Loucy (cell line): Measurements from ENCODE around the gene P2RY2.
A peak's percentile ranks its signal among the peaks of the same experiment; 100 is the strongest.

Source experiments
- H2AFZ ChIP-seq: fragments of 200-600 bp; sonication (generic); 2 replicates; pipeline ENCODE4 v1.6.0; 2016; ENCODE audit warnings: antibody characterized with exemption, mild to moderate bottlenecking, low read length, moderate library complexity
- H3F3A ChIP-seq: fragments of 200-600 bp; 2 replicates; pipeline ENCODE4 v1.6.0; 2016; ENCODE audit warnings: antibody characterized with exemption, low read depth, mild to moderate bottlenecking
- H3K27me3 ChIP-seq: fragments of 200-600 bp; sonication (generic); 2 replicates; pipeline ENCODE4 v1.6.1; 2014; ENCODE audit warnings: low read length, mild to moderate bottlenecking; ENCODE audit not compliant: insufficient read depth, poor library complexity, severe bottlenecking
- H3K36me3 ChIP-seq: fragments of 200-600 bp; sonication (generic); 2 replicates; pipeline ENCODE4 v1.6.1; 2016; ENCODE audit warnings: low read length; ENCODE audit not compliant: insufficient read depth
- H3K4me1 ChIP-seq: fragments of 200-600 bp; sonication (generic); 2 replicates; pipeline ENCODE4 v1.5.1; 2014; ENCODE audit warnings: low read length, mild to moderate bottlenecking; ENCODE audit not compliant: insufficient read depth, poor library complexity, severe bottlenecking
- H3K4me2 ChIP-seq: fragments of 200-600 bp; sonication (generic); 2 replicates; pipeline ENCODE4 v1.6.0; 2014; ENCODE audit warnings: antibody characterized with exemption, low read length, low read depth, mild to moderate bottlenecking; ENCODE audit not compliant: poor library complexity, severe bottlenecking
- H3K4me3 ChIP-seq: fragments of 200-600 bp; sonication (generic); 2 replicates; pipeline ENCODE4 v1.5.1; 2014; ENCODE audit warnings: low read length, mild to moderate bottlenecking, mixed read lengths; ENCODE audit not compliant: poor library complexity, severe bottlenecking
- H3K79me2 ChIP-seq: fragments of 200-600 bp; sonication (generic); 2 replicates; pipeline ENCODE4 v1.6.1; 2014; ENCODE audit warnings: low read length; ENCODE audit not compliant: insufficient read depth
- H3K9ac ChIP-seq: fragments of 200-600 bp; sonication (generic); 2 replicates; pipeline ENCODE4 v1.6.0; 2014; ENCODE audit warnings: mild to moderate bottlenecking, low read depth, low read length, moderate library complexity; ENCODE audit not compliant: poor library complexity, severe bottlenecking
- H3K9me2 ChIP-seq: fragments of 200-600 bp; sonication (generic); replicated peaks from 2 replicates; pipeline ENCODE4 v1.6.1; 2016; ENCODE audit warnings: low read depth, low read length, mixed read lengths
- H3K9me3 ChIP-seq: fragments of 200-600 bp; sonication (generic); 2 replicates; pipeline ENCODE4 v1.6.1; 2014; ENCODE audit warnings: mild to moderate bottlenecking, antibody characterized with exemption, low read length, low read depth; ENCODE audit not compliant: insufficient read depth
- H4K20me1 ChIP-seq: fragments of 200-600 bp; sonication (generic); 2 replicates; pipeline ENCODE4 v1.6.0; 2014; ENCODE audit warnings: antibody characterized with exemption, low read length, mild to moderate bottlenecking; ENCODE audit not compliant: insufficient read depth, poor library complexity, severe bottlenecking
- EZH2phosphoT487 ChIP-seq: fragments of 200-600 bp; IDR thresholded peaks from 2 replicates; pipeline ENCODE4 v1.6.1; 2018; ENCODE audit warnings: antibody characterized with exemption, mild to moderate bottlenecking, moderate library complexity, borderline replicate concordance
- TF ChIP-seq, protein P1 (sequence below): fragments of 200-600 bp; sonication (generic); conservative IDR thresholded peaks from 2 replicates; pipeline ENCODE4 v1.5.1; 2014; ENCODE audit warnings: mild to moderate bottlenecking, antibody characterized with exemption, low read length

P2RY2 gene

DNA sequence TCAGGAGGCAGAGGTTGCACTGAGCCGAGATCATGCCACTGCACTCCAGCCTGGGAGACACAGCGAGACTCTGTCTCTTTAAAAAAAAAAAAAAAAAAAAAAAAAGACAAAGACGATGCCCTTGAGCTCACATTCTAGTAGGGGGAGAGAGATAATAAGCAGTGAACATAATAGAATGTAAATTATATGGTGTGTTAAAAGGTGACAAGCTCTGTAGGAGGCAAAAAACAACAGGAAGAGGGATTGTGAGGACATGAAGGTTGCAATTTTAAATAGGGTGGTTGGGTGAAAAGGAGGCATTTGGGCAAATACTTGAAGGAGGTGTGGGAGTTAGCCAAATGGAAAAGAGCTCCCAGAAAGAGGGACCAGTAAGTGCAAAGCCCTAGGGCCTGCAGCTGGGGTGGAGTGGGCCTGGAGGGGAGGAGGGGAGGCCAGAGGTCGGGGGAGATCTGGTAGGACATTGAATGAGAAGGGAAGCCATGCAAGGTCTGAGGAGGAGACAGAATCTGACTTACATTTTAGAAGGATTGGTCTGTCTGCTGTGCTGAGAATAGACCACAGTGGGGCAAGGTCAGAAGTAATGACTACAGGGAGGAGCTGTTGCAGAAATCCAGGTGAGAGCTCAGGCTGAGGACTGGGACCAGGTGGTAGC is 26.6 kb downstream of the P2RY2 start:
- no peak for TF ChIP-seq EZH2phosphoT487
- TF ChIP-seq, protein P1, sequence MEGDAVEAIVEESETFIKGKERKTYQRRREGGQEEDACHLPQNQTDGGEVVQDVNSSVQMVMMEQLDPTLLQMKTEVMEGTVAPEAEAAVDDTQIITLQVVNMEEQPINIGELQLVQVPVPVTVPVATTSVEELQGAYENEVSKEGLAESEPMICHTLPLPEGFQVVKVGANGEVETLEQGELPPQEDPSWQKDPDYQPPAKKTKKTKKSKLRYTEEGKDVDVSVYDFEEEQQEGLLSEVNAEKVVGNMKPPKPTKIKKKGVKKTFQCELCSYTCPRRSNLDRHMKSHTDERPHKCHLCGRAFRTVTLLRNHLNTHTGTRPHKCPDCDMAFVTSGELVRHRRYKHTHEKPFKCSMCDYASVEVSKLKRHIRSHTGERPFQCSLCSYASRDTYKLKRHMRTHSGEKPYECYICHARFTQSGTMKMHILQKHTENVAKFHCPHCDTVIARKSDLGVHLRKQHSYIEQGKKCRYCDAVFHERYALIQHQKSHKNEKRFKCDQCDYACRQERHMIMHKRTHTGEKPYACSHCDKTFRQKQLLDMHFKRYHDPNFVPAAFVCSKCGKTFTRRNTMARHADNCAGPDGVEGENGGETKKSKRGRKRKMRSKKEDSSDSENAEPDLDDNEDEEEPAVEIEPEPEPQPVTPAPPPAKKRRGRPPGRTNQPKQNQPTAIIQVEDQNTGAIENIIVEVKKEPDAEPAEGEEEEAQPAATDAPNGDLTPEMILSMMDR = no peak
- no peaks in the 10 kb centered on the region for H3K79me2 ChIP-seq
- no peak overlapping the region for H3K4me2 ChIP-seq
- H3K9me3 ChIP-seq = no peaks in the 10 kb centered on the region
- no peak overlapping the region for H3K9ac ChIP-seq
- H3F3A ChIP-seq = no peaks in the 10 kb centered on the region
- no peaks in the 10 kb centered on the region for H3K36me3 ChIP-seq
- H3K4me1 ChIP-seq = peaks cover 6% of the 10 kb centered on the region
- no peak overlapping the region for H3K4me3 ChIP-seq
- no peaks in the 10 kb centered on the region for H3K27me3 ChIP-seq
- no peak overlapping the region for H2AFZ ChIP-seq
- H4K20me1 ChIP-seq = no peaks in the 10 kb centered on the region
- H3K9me2 ChIP-seq = no peaks in the 10 kb centered on the region

DNA sequence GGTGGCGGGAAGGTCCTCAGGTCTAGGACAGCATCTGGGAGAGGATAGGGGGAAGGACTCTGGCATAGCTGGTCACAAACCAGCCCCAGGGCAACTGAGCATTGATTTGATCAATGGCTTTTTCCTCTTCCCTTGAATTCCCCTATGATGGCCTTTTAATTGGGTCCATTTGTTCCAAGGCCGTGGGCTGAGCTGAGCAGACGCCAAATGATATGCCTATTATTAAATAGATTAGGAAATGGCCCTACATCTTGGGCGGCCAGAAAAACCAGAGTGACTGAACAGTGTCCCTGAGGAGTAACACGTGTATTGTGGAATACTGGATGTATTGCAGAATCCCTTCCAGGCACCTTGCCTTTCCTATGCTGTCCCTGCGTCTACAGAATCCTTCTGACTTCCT is 27.4 kb downstream of the P2RY2 start:
- Histone ChIP-seq H3K79me2 (no peaks in the 10 kb centered on the region), H3K4me2 (no peak overlapping the region), H3K4me1 (peaks cover 6% of the 10 kb centered on the region), H3K9me3 (no peaks in the 10 kb centered on the region), H4K20me1 (no peaks in the 10 kb centered on the region), H3K27me3 (no peaks in the 10 kb centered on the region), H3K9me2 (no peaks in the 10 kb centered on the region), H3K36me3 (no peaks in the 10 kb centered on the region), H3K4me3 (no peak overlapping the region), H3K9ac (no peak overlapping the region), H2AFZ (no peak overlapping the region), H3F3A (peaks cover 2% of the 10 kb centered on the region; the same call in 1 of the 2 replicates)
- TF ChIP-seq EZH2phosphoT487 = no peak
- TF ChIP-seq, protein P1 = no peak

DNA sequence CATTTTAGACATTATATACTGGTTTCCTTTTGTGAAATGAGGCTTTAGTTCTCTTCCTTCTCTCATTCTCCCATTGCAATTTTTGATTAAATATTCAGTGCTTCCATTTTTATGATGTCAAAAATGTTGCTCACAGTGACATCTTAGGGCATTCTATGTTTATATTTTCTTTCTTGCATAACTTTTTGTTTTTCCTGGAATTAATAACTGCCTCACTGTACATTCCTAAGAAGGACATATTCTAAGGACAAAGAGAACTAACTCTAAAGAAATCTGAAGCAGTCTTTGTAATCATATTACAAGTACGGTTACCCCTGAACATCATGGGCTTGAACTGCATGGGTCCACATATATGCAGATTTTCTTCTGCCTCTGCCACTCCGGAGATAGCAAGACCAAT is 28.2 kb downstream of the P2RY2 start:
- Histone ChIP-seq H3K9me2 (no peaks in the 10 kb centered on the region), H3K4me1 (peaks cover 6% of the 10 kb centered on the region), H3K36me3 (no peaks in the 10 kb centered on the region), H4K20me1 (no peaks in the 10 kb centered on the region), H3K27me3 (no peaks in the 10 kb centered on the region), H3K9ac (no peak overlapping the region), H3K79me2 (no peaks in the 10 kb centered on the region), H3K4me3 (no peak overlapping the region), H2AFZ (0 out of 2 replicates have a peak overlapping the region, but pooled peaks have one; percentile 41), H3K9me3 (no peaks in the 10 kb centered on the region), H3F3A (peaks cover 3% of the 10 kb centered on the region; the same call in 1 of the 2 replicates), H3K4me2 (no peak overlapping the region)
- TF ChIP-seq EZH2phosphoT487 = no peak
- TF ChIP-seq, protein P1 = no peak
